ENCODE measurements around the gene CRYL1.

The CRYL1 gene

DNA sequence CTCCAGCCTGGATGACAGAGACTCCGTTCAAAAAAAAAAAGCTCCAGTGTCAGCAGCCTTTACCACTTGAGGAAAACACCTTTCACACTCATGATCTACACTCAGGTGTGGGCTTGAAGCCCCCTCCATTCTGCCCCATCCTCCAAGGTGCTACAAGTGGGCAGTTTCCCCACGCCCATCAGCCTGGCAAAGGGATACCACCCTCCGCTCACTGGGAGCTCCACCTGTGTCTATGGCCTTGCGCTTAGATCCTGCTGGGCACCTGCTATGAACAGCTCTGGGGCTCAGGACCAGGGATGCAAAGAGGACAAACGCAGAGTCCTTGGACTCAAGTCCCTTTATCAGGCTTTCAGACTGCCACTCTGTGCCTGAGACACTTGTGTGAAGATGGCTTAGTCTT is 127.8 kb downstream of the CRYL1 start:
- Mint-ChIP-seq H3K27ac (no peak overlapping the region), H3K4me3 (no peak overlapping the region), H3K36me3 (ENCODE audit: low read depth) (no peaks in the 10 kb centered on the region), H3K9me3 (no peaks in the 10 kb centered on the region), H3K27me3 (ENCODE audit: low read depth, poor library complexity) (peaks cover 21% of the 10 kb centered on the region), H3K4me1 (peaks cover 6% of the 10 kb centered on the region)
- TF ChIP-seq CTCF (IDR thresholded peaks at IDR 0.05) = no peak
- DNase-seq = no peak

GRCh38 chr13:20395061-20395916 is 130.4 kb downstream of the CRYL1 start:
- Mint-ChIP-seq H3K27me3 (ENCODE audit: low read depth, poor library complexity) (peaks cover 11% of the 10 kb centered on the region), H3K36me3 (ENCODE audit: low read depth) (no peaks in the 10 kb centered on the region), H3K4me1 (no peaks in the 10 kb centered on the region), H3K4me3 (no peak overlapping the region), H3K27ac (no peak overlapping the region), H3K9me3 (no peaks in the 10 kb centered on the region)
- TF ChIP-seq CTCF (IDR thresholded peaks at IDR 0.05) = no peak
- DNase-seq = no peak

DNA sequence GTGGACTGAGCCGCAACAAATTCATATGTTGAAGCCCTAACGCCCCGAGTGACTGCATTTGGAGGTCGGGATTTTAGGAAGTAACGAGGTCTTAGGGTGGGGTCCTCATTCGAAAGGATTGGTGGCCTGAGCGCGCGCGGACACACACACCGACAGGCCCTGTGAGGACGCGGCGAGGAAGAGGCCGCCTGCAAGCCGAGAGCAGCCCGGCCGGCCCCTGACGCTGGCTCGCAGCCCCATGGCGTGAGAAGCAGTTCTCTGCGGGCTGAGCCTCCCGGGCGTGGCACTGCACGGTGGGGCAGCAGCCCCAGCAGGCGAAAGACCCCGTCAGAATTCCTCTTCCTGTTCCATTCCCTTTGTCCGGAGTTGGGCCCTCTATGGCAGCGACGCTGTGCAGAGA is 131.2 kb downstream of the CRYL1 start:
- Mint-ChIP-seq H3K27me3 (ENCODE audit: low read depth, poor library complexity) (peaks cover 5% of the 10 kb centered on the region), H3K36me3 (ENCODE audit: low read depth) (no peaks in the 10 kb centered on the region), H3K9me3 (peaks cover 7% of the 10 kb centered on the region), H3K4me3 (no peak overlapping the region), H3K27ac (no peak overlapping the region), H3K4me1 (no peaks in the 10 kb centered on the region)
- no peak for TF ChIP-seq CTCF (IDR thresholded peaks at IDR 0.05)
- no peak for DNase-seq

- Mint-ChIP-seq H3K36me3 (ENCODE audit: low read depth) (no peaks in the 10 kb centered on the region), H3K4me3 (no peak overlapping the region), H3K27me3 (ENCODE audit: low read depth, poor library complexity) (peaks cover 7% of the 10 kb centered on the region), H3K27ac (no peak overlapping the region), H3K4me1 (no peaks in the 10 kb centered on the region), H3K9me3 (peaks cover 7% of the 10 kb centered on the region)
- no peak for TF ChIP-seq CTCF (IDR thresholded peaks at IDR 0.05)
- no peak for DNase-seq
Observed at GRCh38 chr13:20394169-20394501, 131.5 kb downstream of the CRYL1 start.

- DNase-seq = no peak
- Mint-ChIP-seq H3K9me3 (peaks cover 7% of the 10 kb centered on the region), H3K27me3 (ENCODE audit: low read depth, poor library complexity) (peaks cover 5% of the 10 kb centered on the region), H3K27ac (no peak overlapping the region), H3K4me3 (no peak overlapping the region), H3K36me3 (ENCODE audit: low read depth) (no peaks in the 10 kb centered on the region), H3K4me1 (no peaks in the 10 kb centered on the region)
- TF ChIP-seq CTCF (IDR thresholded peaks at IDR 0.05) = no peak
Observed at GRCh38 chr13:20393273-20394168, 132.1 kb downstream of the CRYL1 start.
